ENCODE measurements around the gene PPARGC1A.

Gene PPARGC1A

GRCh38 chr4:23887989-23888388 lies 1.9 kb downstream of the PPARGC1A start:
- no peak overlapping the region; the same call in 1 of the 2 replicates for H3K4me3 ChIP-seq (ENCODE audit: low read depth, low read length)
- no peak for TF ChIP-seq CTCF (IDR thresholded peaks at IDR 0.05; ENCODE audit: low read depth, low read length)

- no peak overlapping the region for H3K4me3 ChIP-seq (ENCODE audit: low read depth, low read length)
- no peak for TF ChIP-seq CTCF (IDR thresholded peaks at IDR 0.05; ENCODE audit: low read depth, low read length)
These were observed 2.7 kb downstream of the PPARGC1A start for GRCh38 chr4:23887173-23887572.

- no peak for TF ChIP-seq CTCF (IDR thresholded peaks at IDR 0.05; ENCODE audit: low read depth, low read length)
- no peak overlapping the region for H3K4me3 ChIP-seq (ENCODE audit: low read depth, low read length)
These were observed 3.8 kb downstream of the PPARGC1A start for GRCh38 chr4:23885943-23886590.

- no peak for TF ChIP-seq CTCF (IDR thresholded peaks at IDR 0.05; ENCODE audit: low read depth, low read length)
- no peak overlapping the region for H3K4me3 ChIP-seq (ENCODE audit: low read depth, low read length)
These were observed 5.1 kb downstream of the PPARGC1A start for GRCh38 chr4:23884741-23885140.

GRCh38 chr4:23884261-23884660 lies 5.6 kb downstream of the PPARGC1A start:
- TF ChIP-seq CTCF (IDR thresholded peaks at IDR 0.05; ENCODE audit: low read depth, low read length): no peak
- no peak overlapping the region for H3K4me3 ChIP-seq (ENCODE audit: low read depth, low read length)

GRCh38 chr4:23882976-23883531 lies 6.8 kb downstream of the PPARGC1A start:
- no peak overlapping the region for H3K4me3 ChIP-seq (ENCODE audit: low read depth, low read length)
- no peak for TF ChIP-seq CTCF (IDR thresholded peaks at IDR 0.05; ENCODE audit: low read depth, low read length)

- no peak for TF ChIP-seq CTCF (IDR thresholded peaks at IDR 0.05; ENCODE audit: low read depth, low read length)
- no peak overlapping the region for H3K4me3 ChIP-seq (ENCODE audit: low read depth, low read length)
These were observed 8.0 kb downstream of the PPARGC1A start for GRCh38 chr4:23881674-23882337.

Data from WI38 (cell line).